Measurements from ENCODE around the gene PTPRG. TPM values are rescaled to one million over a fixed set of nuclear protein-coding genes. Genes with fewer than 3 reads are reported as not detected.

Gene PTPRG
- total RNA-seq, 4 donors from 2014 or later, result 8.4 to 37.3 (median 14.9) TPM

DNA sequence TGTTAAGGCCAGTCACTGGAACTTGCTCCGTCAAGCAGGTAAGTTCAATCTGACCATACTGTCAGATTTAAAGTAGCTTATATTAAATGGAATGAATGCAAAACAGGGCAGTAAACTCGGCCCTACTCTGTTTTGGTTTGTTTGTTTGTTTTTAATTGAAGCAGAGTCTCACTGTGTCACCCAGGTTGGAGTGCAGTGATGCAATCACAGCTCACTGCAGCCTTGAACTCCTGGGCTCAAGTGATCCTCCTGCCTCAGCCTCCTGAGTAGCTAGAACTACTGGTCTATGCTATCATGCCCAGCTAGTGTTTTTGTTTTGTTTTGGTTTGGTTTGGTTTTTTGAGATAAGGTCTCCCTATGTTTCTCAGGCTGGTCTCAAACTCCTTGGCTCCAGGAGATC is 507.0 kb downstream of the PTPRG start:
- DNase-seq (ENCODE audit: low spot score in 2 of 2), result no peak
- no peak for TF ChIP-seq POLR2A (IDR thresholded peaks at IDR 0.05)
- TF ChIP-seq, protein P1, sequence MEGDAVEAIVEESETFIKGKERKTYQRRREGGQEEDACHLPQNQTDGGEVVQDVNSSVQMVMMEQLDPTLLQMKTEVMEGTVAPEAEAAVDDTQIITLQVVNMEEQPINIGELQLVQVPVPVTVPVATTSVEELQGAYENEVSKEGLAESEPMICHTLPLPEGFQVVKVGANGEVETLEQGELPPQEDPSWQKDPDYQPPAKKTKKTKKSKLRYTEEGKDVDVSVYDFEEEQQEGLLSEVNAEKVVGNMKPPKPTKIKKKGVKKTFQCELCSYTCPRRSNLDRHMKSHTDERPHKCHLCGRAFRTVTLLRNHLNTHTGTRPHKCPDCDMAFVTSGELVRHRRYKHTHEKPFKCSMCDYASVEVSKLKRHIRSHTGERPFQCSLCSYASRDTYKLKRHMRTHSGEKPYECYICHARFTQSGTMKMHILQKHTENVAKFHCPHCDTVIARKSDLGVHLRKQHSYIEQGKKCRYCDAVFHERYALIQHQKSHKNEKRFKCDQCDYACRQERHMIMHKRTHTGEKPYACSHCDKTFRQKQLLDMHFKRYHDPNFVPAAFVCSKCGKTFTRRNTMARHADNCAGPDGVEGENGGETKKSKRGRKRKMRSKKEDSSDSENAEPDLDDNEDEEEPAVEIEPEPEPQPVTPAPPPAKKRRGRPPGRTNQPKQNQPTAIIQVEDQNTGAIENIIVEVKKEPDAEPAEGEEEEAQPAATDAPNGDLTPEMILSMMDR (IDR thresholded peaks at IDR 0.05), result no peak
- no peak overlapping the region for H3K4me3 ChIP-seq (ENCODE audit: low read depth, poor library complexity, severe bottlenecking)
- intact Hi-C loops (cut with DNase I; ENCODE audit: low total_unique reads), result no loop called here
- 73 to 85% methylated on average over 2 of the region's 2 CpGs for WGBS, 2 donors

DNA sequence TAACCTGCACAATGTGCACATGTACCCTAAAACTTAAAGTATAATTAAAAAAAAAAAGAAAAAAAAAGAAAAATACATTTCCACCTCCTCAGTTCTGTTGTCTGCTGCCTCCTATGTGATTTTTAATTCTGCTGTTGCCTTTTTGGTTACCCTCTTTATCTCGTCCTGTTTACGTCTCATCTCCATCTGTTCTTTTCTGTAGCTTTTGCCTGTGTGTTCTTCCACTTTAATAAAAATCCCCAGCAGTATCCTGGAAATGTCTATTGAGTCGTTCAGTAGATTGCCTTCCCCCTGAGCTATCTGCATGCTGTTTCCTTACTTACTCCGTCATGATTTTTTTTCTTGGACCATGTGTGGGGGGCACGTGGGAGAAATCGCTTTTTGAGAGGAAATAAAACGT is 509.5 kb downstream of the PTPRG start:
- 61 to 62% methylated on average over 7 of the region's 7 CpGs for WGBS, 2 donors
- DNase-seq (ENCODE audit: low spot score in 2 of 2), result no peak
- TF ChIP-seq, protein P1 (IDR thresholded peaks at IDR 0.05), result no peak
- no peak for TF ChIP-seq POLR2A (IDR thresholded peaks at IDR 0.05)
- no peak overlapping the region for H3K4me3 ChIP-seq (ENCODE audit: low read depth, poor library complexity, severe bottlenecking)
- intact Hi-C loops (cut with DNase I; ENCODE audit: low total_unique reads), result no loop called here

DNA sequence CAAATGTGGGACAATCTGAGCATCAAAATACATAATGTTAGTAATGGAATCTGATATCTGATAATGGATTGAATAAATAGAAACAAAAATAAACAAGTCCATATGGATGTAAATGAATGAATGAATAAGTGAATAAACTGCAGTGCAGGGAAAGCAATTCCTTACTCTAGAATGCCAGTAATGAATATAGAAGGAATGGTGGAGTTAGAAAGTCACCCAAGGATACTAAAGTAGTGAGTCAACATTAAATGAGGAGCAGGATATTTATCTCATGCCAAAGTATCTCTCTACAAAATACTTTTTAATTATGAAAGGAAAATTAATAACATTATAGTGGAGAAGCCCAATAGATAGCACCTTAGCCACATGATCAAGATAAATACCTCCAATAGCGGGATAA is 511.7 kb downstream of the PTPRG start:
- intact Hi-C loops (cut with DNase I; ENCODE audit: low total_unique reads), result no loop called here
- no peak for DNase-seq (ENCODE audit: low spot score in 2 of 2)
- TF ChIP-seq, protein P1 (IDR thresholded peaks at IDR 0.05), result no peak
- TF ChIP-seq POLR2A (IDR thresholded peaks at IDR 0.05), result no peak
- H3K4me3 ChIP-seq (ENCODE audit: low read depth, poor library complexity, severe bottlenecking), result no peak overlapping the region
- WGBS, 2 donors, result 94% methylated on average over 1 of the region's 1 CpG

GRCh38 chr3:62084558-62084957 is 523.2 kb downstream of the PTPRG start:
- no peak overlapping the region for H3K4me3 ChIP-seq (ENCODE audit: low read depth, poor library complexity, severe bottlenecking)
- WGBS, 2 donors, result 61 to 73% methylated on average over 2 of the region's 2 CpGs
- TF ChIP-seq, protein P1 (IDR thresholded peaks at IDR 0.05), result no peak
- TF ChIP-seq POLR2A (IDR thresholded peaks at IDR 0.05), result no peak
- no peak for DNase-seq (ENCODE audit: low spot score in 2 of 2)
- intact Hi-C loops (cut with DNase I; ENCODE audit: low total_unique reads), result no loop called here

GRCh38 chr3:62088472-62089104 is 527.2 kb downstream of the PTPRG start:
- DNase-seq (ENCODE audit: low spot score in 2 of 2), result no peak
- TF ChIP-seq, protein P1 (IDR thresholded peaks at IDR 0.05), result no peak
- no peak for TF ChIP-seq POLR2A (IDR thresholded peaks at IDR 0.05)
- intact Hi-C loops (cut with DNase I; ENCODE audit: low total_unique reads), result no loop called here
- no peak overlapping the region for H3K4me3 ChIP-seq (ENCODE audit: low read depth, poor library complexity, severe bottlenecking)
- WGBS, 2 donors, result 76 to 77% methylated on average over 4 of the region's 4 CpGs

DNA sequence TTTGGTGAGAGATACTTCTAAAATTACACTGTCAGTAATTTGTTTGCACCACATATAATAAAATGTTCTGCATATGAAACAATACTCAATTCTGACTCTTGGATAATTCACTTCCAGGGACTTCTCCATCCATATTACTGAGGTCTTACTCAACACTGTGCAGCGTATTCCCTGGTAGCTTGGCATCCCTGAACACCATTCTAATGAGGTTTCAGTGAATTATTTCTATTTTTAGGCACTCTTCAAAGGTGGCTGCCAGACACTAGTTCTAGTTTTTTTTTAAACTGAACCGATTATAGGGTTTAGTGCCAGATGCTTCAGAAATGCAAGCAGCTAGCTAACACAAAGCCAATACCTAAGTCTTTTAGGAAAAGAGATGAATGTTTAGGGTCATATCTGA is 528.7 kb downstream of the PTPRG start:
- intact Hi-C loops (cut with DNase I; ENCODE audit: low total_unique reads), result no loop called here
- 59 to 68% methylated on average over 2 of the region's 2 CpGs for WGBS, 2 donors
- no peak for DNase-seq (ENCODE audit: low spot score in 2 of 2)
- no peak overlapping the region for H3K4me3 ChIP-seq (ENCODE audit: low read depth, poor library complexity, severe bottlenecking)
- no peak for TF ChIP-seq POLR2A (IDR thresholded peaks at IDR 0.05)
- TF ChIP-seq, protein P1 (IDR thresholded peaks at IDR 0.05), result no peak
